Kidney (tissue), 14 donors: ENCODE data around the gene TEX35. TPM values are rescaled to one million over a fixed set of nuclear protein-coding genes. Genes with fewer than 3 reads are reported as not detected.

Source experiments
- DNase-seq, 5 donors: peaks; one replicate each; pipeline ENCODE4 v3.0.0-alpha.2; 2013 to 2020
- FAIRE-seq: peaks from 2 replicates; lab custom pipeline; 2012; peaks lifted over from hg19 to GRCh38; lab: Jason Lieb, UNC
- H3K27ac ChIP-seq, 2 donors: one replicate each; pipeline ENCODE4 v1.7.0; 2013; ENCODE audit warnings: low read depth in 2 of 2, low read length in 2 of 2, inconsistent platforms in 1 of 2
- H3K27me3 ChIP-seq: one replicate; pipeline ENCODE4 v1.7.1; 2013; ENCODE audit warnings: low read length, inconsistent platforms; ENCODE audit not compliant: control insufficient read depth, insufficient read depth
- H3K36me3 ChIP-seq, 3 donors: one replicate each; pipeline versions ENCODE4 v1.7.0 to v1.7.1; 2013; ENCODE audit warnings: low read length in 3 of 3, control low read depth in 1 of 3, inconsistent platforms in 1 of 3; ENCODE audit not compliant: insufficient read depth in 3 of 3, control insufficient read depth in 2 of 3
- H3K4me1 ChIP-seq, 3 donors: one replicate each; pipeline versions ENCODE4 v1.7.0 to v1.7.1; 2013; ENCODE audit warnings: low read length in 3 of 3, inconsistent platforms in 1 of 3, low read depth in 1 of 3; ENCODE audit not compliant: control insufficient read depth in 2 of 3, insufficient read depth in 2 of 3
- H3K4me3 ChIP-seq, 3 donors: one replicate each; pipeline versions ENCODE4 v1.7.0 to v1.8.1; 2013; ENCODE audit warnings: low read length in 3 of 3, control low read depth in 1 of 3, inconsistent platforms in 1 of 3
- H3K9ac ChIP-seq, 3 donors: one replicate each; pipeline versions ENCODE4 v1.7.0 to v1.7.1; 2013; ENCODE audit warnings: low read length in 3 of 3, control low read depth in 1 of 3, inconsistent platforms in 1 of 3
- H3K9me3 ChIP-seq, 3 donors: one replicate each; pipeline versions ENCODE4 v1.7.0 to v1.7.1; 2013; ENCODE audit warnings: low read length in 3 of 3, control low read depth in 1 of 3, inconsistent platforms in 1 of 3; ENCODE audit not compliant: control insufficient read depth in 2 of 3, insufficient read depth in 1 of 3
- CTCF ChIP-seq: IDR thresholded peaks from 3 replicates; pipeline ENCODE4 v1.5.1; 2012; ENCODE audit warnings: mild to moderate bottlenecking, moderate library complexity, borderline replicate concordance; ENCODE audit not compliant: insufficient read depth; ENCODE audit errors: extremely low read depth
- intact Hi-C: fragments of 100-400 bp; cut with DNase I; formaldehyde crosslinking; loops from one replicate; pipeline ENCODE4 v1.11.1; 2022
- polyA plus RNA-seq: library from polyadenylated mRNA; stranded (reverse); fragments of 350-450 nt; fragmentation: Illumina TruSeq; extraction: RNeasy Lipid Tissue Mini Kit (QIAGEN cat#74804); gene quantifications from one replicate; pipeline ENCODE4 v1.2.3, GENCODE V29; 2014; ENCODE audit warnings: low read depth, low replicate concordance; ENCODE audit not compliant: insufficient read depth
- total RNA-seq: library from RNA; stranded (reverse); fragmentation: NEBNext Ultra II Directional; extraction: Animal tissue kit (Norgen Biotek cat#: 25700); gene quantifications from one replicate; pipeline ENCODE4 v1.2.1, GENCODE V29; 2021
- donor health status: control.
- donor health status: control.
- donor health status: control.
- donor health status: control.
- donor health status: control.
- donor health status: DM: yes; HTN: yes; CAD: no.
- donor health status: Normal renal cell carcinoma (clear cell type).

The TEX35 gene
- total and polyA plus RNA-seq, 2 donors from 2014 or later = not detected

GRCh38 chr1:178509414-178510007 is 3.4 kb upstream of the TEX35 start:
- Histone ChIP-seq H3K9ac (no peak overlapping the region), H3K27me3 (no peaks in the 10 kb centered on the region), H3K4me1 (no peaks in the 10 kb centered on the region), H3K27ac (no peak overlapping the region), H3K4me3 (no peak overlapping the region), H3K9me3 (no peaks in the 10 kb centered on the region), H3K36me3 (no peaks in the 10 kb centered on the region)
- TF ChIP-seq CTCF = no peak
- DNase-seq = peak in 2 of 5 donors; percentile 14 to 40
- FAIRE-seq = no peak
- intact Hi-C loops = loop anchor here (10.0 kb wide), 1 partner anchor 205 kb away; no protein-coding TSS in a partner anchor

GRCh38 chr1:178510155-178510554 is 2.8 kb upstream of the TEX35 start:
- no peaks in the 10 kb centered on the region for H3K9me3 ChIP-seq
- H3K9ac ChIP-seq = no peak overlapping the region
- no peak for DNase-seq
- no peak overlapping the region for H3K27ac ChIP-seq
- H3K4me1 ChIP-seq = no peaks in the 10 kb centered on the region
- H3K4me3 ChIP-seq = no peak overlapping the region
- no peaks in the 10 kb centered on the region for H3K36me3 ChIP-seq
- FAIRE-seq = no peak
- no peak for TF ChIP-seq CTCF
- H3K27me3 ChIP-seq = no peaks in the 10 kb centered on the region
- intact Hi-C loops = no loop called here

GRCh38 chr1:178513278-178513983 is 522 bp downstream of the TEX35 start:
- FAIRE-seq = no peak
- H3K4me3 ChIP-seq = no peak overlapping the region
- H3K9me3 ChIP-seq = no peaks in the 10 kb centered on the region
- intact Hi-C loops = no loop called here
- TF ChIP-seq CTCF = no peak
- no peaks in the 10 kb centered on the region for H3K4me1 ChIP-seq
- H3K27me3 ChIP-seq = no peaks in the 10 kb centered on the region
- DNase-seq = peak in 1 of 5 donors; percentile 49
- H3K9ac ChIP-seq = no peak overlapping the region
- no peaks in the 10 kb centered on the region for H3K36me3 ChIP-seq
- H3K27ac ChIP-seq = no peak overlapping the region
